Hematopoietic multipotent progenitor cell treated with erythropoietin and hydrocortisone succinate and interleukin-3 and kit ligand, for 8 days (in vitro differentiated cells): ENCODE results near the gene MAPRE3.

Source experiments
- DNase-seq: peaks from one replicate; pipeline ENCODE4 v3.0.0-alpha.2; 2015

MAPRE3 gene

DNA sequence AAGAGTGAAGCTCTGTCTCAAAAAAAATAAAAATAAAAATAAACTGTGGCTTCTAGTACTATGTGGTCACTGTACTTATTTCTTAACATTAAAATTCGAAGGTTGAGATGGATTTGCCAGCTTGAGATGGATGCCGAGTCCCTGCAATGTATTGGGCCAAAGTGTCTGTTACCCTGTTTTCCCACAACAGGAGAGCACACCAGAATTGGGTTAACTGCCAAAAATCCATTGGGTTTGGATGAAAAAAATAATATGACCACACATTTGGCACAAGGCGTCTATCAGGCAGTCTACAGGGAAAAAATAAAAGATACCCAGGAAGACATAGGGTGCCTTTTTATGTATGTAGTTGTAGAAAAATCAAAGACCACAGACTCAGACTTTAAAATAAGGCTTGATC is 19.2 kb upstream of the MAPRE3 start:
- DNase-seq, result no peak

GRCh38 chr2:26952374-26952773 is 18.1 kb upstream of the MAPRE3 start:
- DNase-seq, result no peak

- no peak for DNase-seq
Observed at GRCh38 chr2:26954135-26954534, 16.3 kb upstream of the MAPRE3 start.

GRCh38 chr2:26957041-26957440 is 13.4 kb upstream of the MAPRE3 start:
- no peak for DNase-seq

GRCh38 chr2:26957534-26957933 is 12.9 kb upstream of the MAPRE3 start:
- no peak for DNase-seq

- DNase-seq, result no peak
Observed at GRCh38 chr2:26959331-26959730, 11.1 kb upstream of the MAPRE3 start.

- DNase-seq, result no peak
Observed at GRCh38 chr2:26964446-26965130, 5.8 kb upstream of the MAPRE3 start.

GRCh38 chr2:26968001-26968400 is 2.4 kb upstream of the MAPRE3 start:
- no peak for DNase-seq

- DNase-seq, result no peak
Observed at GRCh38 chr2:26969077-26969844, 1.2 kb upstream of the MAPRE3 start.

GRCh38 chr2:26970928-26971627 is 641 bp downstream of the MAPRE3 start:
- DNase-seq, result no peak

DNA sequence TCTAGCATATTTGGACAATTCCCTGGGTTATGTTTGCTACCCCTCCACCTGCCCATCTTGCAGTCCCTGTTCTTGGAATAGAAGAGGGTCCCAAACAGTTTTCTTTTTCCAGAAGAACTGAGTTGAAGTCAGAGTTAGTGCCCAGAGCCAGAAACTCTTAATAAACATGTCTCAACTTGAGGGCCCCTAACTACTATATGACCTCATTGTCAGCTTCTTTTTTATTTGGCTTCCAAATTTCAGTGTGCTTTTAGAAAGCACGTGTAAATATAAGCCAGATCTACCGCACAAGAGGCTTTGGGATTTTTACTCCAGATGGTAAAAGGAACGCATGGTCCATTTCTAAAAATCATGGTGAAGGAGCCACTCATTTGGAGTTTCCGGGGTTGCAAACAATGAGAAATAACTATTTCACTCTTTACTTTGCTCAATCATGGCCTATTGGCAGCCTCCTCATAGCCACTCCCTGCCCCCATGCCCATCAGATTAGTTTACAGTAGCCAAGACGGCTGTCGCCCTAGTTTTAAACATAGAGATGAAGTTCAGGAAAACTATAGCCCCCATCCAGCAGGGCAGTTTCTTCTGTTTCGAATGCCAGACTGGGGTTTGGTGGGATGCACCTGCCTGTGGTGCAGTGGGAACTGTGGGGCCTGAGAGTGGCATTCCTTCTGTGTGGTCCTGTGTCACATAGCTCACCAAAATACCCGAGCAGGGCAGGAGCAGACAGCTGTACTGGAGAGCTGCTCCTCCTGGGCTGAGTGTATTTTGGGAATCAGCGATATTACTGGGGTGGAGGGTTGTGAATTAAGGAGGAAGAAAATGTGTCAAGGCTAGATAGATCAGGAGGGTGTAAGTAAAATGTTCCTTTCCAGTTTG is 1.7 kb downstream of the MAPRE3 start:
- DNase-seq, result peak; percentile 31

GRCh38 chr2:26974352-26974751 is 3.9 kb downstream of the MAPRE3 start:
- peak; percentile 63 for DNase-seq

DNA sequence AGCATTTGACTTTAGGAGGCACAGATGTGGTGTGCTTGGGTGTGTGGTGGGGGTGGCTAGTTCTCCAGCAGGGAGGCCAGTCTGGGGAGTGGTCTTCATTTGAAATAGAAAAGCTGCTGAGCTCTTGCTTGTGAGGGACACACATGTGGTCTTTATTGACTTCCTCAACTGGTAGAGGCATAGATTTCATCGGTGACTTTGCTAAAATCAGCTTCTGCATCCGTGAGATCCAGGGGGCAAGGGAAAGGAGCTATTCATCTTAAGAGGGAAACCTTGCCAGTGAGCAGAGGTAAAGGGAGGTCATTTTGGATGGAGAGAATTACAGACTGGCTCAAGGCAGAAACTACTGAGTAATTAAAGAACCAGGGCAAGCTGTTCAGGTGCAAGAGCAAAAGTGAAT is 4.7 kb downstream of the MAPRE3 start:
- DNase-seq, result no peak

DNA sequence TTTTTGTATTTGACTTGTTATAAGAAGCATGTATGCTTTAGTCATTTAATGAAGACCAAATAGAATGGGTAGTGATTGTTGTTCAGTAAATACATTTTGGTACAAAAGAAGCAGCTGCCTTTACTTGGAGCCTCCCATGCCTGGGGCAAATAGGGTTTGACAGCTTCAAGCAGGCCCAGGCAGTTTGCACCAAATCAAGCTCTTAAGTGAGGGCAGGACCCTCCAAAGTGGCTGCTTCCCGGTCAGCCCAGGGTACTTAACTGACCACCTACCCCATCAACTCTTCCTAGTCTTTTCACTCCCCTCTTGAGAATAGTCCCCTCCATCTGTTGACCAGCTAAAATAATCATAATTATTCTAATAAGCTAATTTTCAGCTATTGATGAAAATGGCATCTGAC is 5.2 kb downstream of the MAPRE3 start:
- no peak for DNase-seq

DNA sequence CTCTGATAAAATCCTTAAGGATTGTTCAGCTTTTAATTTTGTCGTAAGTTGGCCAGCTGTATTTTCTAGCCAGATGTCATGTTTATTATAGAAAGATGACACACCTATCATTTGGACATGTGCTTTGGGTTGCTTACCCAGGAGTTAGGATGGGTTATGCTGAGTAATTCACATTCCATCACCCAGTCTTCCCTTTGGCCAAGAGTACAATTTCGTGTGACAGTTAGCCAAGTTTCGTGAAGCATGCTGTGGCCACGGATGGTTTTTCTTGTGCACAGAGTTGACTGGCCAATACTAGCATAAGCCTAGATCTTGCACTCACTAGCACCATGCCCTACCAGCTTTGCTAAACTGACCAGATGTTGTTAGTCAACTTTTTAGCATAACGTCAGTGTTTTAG is 5.8 kb downstream of the MAPRE3 start:
- no peak for DNase-seq

GRCh38 chr2:26977012-26977411 is 6.6 kb downstream of the MAPRE3 start:
- DNase-seq, result no peak

- DNase-seq, result peak; percentile 72
Observed at GRCh38 chr2:26978061-26978596, 7.7 kb downstream of the MAPRE3 start.

GRCh38 chr2:26979741-26980140 is 9.3 kb downstream of the MAPRE3 start:
- DNase-seq, result no peak

DNA sequence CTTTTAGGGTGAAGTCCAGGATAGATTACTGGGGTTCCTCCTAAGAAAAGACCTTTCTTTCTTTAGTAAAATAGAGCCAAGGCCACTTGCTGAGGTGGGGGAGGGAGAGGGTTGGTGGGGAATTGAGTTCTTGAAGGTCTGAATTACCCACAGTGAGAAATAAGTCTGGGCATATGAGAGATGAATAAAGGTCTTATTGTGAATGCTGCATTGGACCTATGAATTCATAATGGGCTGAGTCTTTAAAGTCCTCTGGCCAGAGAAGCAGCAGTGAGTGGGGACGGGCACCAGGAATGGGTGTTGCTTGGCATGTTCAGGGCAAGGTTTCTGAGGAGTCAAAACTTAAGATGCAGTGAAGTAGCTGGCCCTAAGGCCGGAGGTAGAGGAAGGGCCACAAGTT is 10.5 kb downstream of the MAPRE3 start:
- DNase-seq, result no peak

- peak; percentile 78 for DNase-seq
Observed at GRCh38 chr2:26982102-26982742, 11.8 kb downstream of the MAPRE3 start.

DNA sequence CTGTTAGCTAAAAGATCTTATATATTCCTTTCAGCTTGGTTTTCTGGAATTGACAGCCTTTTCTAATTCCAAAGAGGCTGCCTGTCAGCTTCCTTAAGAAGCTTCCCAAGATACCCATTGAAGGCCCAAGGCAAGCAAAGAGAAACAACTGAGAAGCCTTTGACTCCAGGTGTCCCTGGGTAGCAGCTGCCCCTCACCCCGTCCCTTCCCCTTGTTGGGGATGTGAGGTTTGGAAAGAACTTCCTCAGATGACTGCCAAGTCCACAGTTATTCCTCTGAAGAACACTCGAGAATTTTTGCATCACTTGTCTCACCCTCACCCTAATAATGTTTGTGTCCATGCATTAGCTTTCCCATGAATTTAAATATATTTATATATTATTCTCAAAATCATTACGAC is 13.3 kb downstream of the MAPRE3 start:
- DNase-seq, result no peak

DNA sequence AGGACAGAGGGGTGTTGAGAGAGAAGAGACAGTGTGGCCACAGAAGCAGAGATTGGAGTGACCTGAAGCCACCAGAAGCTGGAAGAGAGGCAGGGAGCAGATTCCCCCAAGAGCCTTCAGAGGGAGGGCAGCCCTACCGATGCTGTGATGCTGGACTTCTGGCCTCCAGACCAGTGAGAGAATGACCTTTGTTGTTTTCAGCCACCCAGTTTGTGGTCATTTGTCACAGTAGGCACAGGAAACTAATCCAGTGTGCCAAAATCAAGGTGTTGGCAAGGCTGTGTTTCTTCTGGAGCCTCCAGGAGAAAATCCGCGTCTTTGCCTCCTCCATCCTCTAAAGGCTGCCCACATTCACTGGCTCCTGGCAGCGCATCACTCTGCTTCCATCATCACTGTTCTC is 15.4 kb downstream of the MAPRE3 start:
- no peak for DNase-seq
